Fibroblast of the conjunctiva (primary cell): Measurements from ENCODE around the gene BRPF1.
A peak's percentile ranks its signal among the peaks of the same experiment; 100 is the strongest.

Source experiments
- DNase-seq: peaks from one replicate; pipeline ENCODE4 v3.0.0-alpha.2; 2010; ENCODE audit warnings: low read depth

BRPF1 gene

DNA sequence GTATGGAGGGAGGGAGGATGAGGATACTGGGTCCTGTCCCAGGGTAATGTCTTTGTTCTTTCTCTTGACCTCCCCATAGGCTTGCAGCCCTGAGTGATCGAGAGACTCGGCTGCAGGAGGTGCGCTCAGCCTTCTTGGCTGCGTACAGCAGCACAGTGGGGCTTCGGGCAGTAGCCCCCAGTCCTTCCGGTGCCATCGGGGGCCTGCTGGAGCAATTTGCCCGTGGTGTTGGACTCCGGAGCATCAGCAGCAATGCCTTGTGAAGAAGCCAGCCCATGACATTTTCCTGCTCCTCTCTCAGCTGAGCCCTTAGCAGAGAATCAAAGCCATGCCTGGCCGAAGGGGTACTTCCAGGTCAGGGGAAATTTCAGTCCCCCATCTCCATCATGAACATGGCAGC lies 29.8 kb upstream of the BRPF1 start:
- no peak for DNase-seq

DNA sequence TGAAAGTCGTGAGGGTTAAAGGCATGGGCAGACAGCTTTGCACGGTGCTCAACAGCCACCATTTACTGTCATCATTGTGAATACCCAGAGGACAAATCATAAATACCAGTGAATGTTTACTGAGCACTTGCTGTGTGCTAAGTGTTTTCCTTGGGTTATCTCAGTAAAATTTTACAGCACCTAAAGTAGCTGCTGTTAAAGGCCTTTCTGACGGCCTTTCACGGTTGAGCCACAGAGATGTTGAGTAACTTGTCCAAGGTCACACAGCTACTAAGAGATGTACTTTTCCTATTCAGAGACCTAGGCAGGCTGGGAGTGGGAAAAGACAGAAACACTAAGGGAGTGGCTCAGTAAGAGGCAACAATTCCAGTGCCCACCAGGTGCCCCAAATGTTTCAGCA lies 28.3 kb upstream of the BRPF1 start:
- no peak for DNase-seq

DNA sequence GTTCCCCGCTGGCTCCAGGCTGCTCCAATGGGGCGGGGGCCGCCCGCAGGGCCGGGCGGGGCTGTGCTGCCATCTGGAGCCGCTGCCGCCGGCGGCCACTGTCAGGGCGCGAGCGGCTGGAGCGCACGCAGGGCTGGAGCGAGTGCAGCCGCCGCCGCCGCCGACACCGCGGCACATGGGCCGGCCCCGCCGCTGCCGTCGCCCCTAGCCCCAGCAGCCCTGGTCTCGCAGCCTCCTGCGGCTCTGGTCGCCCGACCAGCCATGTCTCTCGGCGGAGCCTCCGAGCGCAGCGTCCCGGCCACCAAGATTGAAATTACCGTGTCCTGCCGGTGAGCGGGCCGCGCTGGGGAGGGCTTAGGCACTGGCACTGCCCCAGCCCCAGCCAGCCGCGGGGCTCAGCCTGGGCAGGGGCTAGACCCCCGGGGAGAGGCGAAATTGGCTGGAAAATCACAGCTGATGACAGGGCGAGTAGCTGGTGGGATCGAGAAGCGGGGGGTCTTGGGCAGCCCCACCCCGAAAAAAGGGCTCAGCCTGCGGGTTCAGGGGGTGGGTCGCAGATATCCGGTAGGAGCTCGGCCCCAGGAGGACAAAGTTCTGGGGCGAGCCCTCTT lies 27.7 kb upstream of the BRPF1 start, which contains the start of gene CPNE9:
Gene CPNE9, plus strand, starts transcription at position 98 of the 611 bp plus-strand sequence. Its CDS starts 164 bp downstream, at position 262.
- DNase-seq = no peak

DNA sequence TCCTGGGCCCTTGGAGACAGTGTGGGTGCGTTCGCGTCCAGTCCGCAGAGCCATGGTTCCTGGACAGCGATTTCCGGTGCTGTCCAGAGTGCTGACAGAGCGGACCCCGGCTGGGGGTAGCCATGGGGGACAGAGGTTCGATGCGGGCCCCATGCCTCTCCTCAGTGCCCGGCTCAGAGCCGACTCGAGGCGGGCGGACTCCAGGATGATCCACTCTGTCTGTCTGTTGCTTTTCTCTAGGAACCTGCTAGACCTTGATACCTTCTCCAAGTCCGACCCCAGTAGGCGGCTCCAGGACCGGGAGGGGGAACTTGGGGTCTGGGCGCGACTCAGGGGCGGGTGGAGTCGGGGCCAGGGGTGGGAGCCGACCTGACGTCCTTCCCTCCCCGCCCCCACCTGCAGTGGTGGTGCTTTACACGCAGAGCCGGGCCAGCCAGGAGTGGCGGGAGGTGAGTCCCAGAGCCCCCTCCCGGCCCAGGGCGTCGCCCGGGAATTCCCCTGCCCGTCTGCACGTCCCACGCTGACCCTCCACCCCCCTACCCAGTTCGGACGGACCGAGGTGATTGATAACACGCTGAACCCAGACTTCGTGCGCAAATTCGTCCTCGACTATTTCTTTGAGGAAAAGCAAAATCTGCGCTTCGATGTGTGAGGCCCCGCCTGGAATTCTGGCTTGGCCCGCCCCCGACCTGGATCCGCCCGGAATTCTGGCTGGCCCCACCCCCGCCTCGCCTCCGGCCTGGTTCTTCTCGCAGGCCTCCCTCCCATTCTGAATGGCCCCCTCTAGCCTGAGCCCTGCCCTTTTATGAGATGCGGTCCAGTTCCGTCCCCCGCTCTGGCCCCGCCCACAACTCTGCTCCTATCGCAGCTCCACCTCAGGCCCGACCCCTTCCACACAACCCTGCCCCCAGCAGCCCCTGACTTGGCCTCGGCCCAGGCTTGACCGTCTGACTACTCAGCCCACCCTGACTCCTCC lies 26.9 kb upstream of the BRPF1 start:
- DNase-seq = no peak

DNA sequence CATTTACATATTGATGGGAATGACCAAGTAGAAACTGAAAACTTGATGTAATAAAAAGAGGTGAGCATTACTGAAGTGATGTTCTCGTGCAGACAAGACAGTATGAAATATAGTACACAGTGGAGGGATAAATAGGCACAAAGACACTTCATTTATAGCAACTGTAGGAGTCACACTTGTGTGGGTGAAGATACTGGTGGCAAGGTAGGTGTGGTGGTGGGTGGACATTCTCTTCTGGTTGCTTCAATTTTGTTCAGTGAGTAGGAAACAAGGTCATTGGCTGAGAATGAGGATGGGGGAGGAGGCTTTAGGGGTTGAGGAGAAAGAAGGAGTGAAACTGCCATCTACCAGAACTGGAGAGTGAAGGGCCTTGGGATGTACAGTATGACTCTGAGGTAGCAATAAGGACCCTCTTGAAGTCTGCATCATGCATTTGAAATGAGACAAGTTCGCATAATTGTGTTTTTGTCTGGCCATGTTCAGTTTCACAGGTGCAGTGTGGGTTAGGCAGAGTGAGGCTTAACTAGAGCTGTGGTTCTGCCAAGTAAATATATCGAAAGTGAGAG lies 21.3 kb upstream of the BRPF1 start:
- DNase-seq = no peak

DNA sequence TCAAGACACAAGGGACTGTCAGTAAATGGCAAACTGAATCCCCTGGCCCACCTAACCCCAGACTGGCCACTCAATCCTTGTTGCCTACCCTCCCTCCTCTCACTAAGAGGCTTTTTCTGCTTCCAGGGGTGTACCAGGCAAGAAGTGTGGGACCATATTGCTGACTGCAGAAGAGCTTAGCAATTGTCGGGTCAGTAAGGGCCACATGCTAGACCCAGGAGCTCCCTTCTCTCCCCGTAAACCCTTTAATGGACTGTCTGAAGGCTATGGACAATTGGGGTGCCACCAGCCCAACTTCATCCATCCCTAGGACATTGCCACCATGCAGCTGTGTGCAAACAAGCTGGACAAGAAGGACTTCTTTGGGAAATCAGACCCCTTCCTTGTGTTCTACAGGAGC lies 19.1 kb upstream of the BRPF1 start:
- no peak for DNase-seq

DNA sequence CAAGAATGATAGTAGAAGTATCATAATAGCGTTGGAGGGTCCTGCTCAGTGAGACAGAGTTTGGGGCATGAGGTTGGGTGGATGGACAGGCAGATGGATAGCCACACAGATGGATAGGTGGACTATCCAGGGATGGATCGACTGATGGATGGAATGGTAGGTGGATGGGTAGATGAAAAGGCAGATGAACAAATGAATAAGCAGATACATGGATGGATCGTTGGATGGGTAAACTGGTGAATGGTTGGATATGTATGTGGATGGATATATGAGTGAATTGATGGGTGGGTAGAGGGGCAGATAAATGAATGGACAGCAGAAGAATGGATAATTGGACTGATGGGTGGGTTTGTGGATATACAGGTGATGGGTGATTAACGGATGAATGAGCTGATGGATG lies 18.4 kb upstream of the BRPF1 start:
- DNase-seq = no peak

DNA sequence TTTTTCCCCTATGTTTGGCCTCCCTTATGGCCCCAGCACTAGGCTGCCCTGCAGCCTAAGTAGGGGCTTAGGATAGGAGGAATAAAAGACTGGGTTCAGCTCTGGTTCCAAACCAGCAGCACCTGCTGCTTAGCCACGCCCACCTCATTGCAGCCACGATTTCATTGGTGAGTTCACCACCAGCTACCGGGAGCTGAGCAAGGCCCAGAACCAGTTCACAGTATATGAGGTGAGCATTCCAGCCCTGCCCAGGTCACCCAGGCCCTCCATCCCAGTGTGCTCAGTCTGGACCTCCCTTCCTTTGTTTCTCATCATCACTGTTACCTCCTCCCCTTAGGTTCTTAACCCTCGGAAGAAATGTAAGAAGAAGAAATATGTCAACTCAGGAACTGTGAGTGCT lies 16.4 kb upstream of the BRPF1 start:
- no peak for DNase-seq

DNA sequence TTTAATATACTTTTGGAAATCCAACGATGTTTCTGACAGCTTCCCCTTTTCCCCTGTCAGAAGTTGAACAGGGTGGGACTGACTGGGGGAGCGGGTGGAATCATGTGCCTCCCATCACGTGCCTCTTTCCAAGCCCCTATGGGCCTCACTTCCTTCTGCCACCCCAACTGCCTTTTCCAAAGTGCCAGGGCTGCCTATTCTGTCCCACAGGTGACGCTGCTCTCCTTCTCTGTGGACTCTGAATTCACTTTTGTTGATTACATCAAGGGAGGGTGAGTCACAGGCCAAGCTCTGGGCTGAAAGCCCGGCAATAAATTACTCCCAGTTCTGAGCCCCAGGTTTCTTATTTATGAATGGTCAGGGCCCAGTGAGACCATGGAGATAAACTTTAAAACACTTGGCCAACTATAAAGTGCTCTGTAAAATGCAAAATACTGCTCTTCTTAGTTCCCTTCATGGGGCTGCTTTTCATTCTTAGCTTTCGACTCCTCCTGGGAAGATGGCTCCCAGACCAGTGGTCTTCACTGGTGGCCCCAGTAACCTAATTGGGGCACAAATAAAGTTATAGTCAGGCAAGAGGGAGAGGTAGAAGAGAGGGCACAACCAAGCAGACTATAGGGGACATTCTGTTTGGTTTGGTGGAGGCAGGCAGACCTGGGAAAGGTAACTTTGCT lies 15.6 kb upstream of the BRPF1 start:
- peak; percentile 87 for DNase-seq

DNA sequence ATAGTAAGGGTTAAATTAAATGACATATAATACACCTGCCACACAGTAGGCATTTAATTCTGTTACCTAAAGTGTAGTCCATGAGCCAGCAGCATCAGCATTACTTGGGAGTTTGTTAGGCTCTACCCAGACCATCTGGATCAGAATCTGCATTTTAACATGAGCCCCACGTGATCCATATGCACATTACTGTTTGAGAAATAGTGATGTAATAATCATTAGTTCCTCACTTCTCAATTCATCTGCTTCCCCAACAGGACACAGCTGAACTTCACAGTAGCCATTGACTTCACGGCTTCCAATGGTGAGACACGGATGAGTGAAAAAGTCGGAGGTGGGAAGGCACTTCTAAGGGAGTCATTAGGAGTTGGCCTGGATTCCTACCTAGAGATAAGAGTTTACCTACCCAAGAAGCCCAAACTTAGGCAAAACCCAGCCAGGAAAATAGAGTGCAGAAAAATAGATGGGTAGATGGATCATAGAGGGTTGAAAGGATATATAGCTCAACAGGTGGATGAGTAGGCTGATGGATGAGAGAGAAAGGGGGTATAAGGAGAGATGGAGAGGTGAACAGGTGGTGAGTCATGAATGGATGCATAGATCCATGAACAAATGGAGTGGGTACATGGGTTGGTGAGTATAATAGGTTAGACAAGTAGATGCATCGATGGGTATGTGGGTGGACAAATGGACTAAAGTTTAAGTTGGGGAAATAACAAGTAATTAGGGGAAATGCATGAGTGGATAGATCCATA lies 14.6 kb upstream of the BRPF1 start:
- DNase-seq = no peak

DNA sequence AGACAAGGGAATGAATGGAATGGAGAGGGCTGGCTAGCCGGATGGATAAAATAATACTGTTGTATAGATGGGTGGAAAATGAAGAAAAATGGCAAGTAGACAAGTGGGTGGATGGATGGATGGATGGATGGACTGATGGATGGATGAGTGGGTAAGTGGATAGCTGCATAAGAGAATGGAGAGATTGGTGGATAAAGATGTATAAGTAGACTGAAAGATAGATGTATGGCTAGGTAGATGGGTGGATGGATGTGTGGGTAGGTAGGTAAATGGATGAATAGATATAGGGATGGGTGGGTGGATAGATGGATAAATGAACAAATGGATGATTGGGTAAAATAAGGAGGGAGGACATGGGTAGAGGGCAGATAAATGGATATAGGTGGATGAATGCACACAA lies 14.0 kb upstream of the BRPF1 start:
- DNase-seq = no peak

DNA sequence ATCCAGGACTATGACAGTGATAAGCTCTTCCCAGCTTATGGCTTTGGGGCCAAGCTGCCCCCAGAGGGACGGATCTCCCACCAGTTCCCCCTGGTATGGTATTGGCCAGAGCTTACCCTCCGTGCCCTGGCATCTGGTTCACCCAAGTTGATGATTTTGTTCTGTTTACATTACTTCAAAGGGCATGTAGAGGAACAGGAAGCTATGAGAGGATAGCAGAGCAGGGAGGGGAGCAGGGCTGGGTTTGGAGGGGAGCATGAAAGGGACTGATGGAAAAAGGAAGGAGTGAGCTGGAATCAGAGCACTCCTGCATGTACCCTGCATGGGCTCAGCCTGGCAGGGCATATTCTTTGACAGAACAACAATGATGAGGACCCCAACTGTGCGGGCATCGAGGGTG lies 13.4 kb upstream of the BRPF1 start:
- no peak for DNase-seq

DNA sequence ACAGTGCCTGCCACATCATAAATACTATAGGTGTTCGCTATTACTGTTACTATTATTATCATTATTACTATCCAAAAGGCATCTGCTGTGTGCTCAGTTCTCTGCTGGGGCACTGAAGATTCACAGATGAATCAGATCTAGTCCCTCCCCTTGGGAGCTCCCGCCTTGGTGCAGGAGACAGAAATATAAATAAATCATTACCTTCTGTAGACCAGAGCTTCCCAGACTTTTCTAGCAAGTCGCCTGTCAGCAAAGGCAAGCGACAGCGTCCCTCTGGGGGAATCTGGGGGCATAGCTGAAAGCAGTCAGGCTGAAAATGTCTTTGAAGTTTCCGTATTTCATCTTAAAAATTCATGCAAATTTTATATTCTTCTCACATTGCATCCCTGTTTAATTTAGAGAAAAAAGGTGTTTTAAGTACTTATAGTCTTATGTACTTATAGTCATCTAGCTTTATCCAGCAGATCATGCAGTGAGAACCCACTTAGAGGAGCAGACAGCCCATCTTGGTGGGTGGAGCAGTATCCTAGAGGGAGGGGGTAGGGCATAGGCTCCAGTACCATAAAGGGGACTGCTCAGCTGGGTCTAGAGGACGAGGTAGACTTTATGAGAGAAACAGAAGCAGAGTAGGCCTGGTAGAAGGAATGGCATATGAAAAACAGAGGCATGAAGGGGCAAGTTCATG lies 10.4 kb upstream of the BRPF1 start:
- DNase-seq = no peak

DNA sequence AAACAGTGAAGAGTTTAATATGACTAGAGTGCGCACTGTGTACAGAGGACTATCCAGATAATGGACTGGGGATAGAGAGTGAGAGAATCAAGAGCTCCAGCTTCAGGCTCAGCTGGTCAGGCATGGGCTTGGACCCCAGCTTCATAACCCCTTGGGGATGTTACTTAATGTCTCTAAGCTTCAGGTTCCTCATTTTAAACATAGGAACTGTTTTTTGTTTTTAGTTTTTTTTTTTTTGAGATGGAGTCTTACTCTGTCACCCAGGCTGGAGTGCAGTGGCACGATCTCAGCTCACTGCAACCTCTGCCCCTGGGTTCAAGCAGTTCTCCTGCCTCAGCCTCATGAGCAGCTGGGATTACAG lies 9.9 kb upstream of the BRPF1 start:
- DNase-seq = no peak

DNA sequence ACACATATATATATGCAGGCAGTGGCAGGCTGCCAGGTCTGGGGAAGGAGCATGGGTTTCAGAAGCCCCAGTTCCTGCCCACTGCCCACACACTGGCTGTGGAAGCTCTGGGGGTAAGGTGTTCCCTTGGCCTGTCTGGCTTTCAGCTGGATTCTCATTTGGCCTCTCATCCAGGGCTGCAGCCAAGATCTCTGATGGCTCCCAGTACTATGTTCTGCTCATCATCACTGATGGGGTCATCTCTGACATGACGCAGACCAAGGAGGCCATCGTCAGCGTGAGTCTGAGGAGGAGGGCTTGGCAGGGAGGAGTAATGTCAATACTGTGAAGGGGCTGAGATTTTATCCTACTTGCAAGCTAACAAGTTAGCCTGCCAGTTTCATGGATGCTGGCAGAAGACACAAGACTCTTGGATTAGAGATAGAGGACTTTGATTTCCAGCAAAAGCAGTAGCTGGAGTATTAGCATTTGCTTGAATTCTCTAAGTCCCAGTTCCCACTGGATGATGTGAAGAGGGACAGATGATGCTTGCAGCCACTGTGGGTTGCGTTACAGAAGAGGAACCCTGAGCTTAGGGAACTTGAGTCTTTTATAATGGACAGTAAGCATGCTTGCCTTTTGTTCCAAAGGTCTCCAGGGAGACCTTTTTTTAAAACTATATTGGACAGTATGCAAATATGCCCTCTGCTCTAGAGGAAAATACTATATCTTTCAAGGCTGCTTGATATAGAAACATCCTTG lies 5.6 kb upstream of the BRPF1 start:
- DNase-seq = no peak

DNA sequence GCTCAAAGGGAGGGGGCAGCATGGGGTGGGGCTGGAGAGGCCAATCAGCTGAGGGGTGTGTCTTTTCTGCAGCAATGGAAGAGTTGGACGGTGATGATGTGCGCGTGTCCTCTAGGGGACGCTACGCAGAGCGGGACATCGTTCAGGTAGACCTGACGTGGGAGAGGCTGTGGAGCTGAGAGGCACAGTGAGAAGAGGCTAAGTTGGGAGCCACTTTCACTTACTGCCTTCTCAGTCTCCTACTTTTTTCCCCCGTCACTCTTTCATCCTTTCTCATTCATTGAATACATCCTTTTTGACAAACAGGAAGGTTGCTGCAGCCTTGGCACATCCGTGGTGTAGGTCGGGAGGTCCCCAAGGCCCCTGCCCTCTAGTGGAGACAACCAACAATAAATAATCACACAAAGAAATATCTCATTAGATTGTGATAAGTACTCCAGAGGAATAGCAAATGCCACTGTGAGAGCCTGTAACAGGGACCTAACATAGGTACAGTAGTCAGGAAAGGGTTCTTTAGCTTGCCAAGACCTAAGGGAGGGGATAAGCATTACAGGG lies 4.4 kb upstream of the BRPF1 start:
- DNase-seq = no peak

DNA sequence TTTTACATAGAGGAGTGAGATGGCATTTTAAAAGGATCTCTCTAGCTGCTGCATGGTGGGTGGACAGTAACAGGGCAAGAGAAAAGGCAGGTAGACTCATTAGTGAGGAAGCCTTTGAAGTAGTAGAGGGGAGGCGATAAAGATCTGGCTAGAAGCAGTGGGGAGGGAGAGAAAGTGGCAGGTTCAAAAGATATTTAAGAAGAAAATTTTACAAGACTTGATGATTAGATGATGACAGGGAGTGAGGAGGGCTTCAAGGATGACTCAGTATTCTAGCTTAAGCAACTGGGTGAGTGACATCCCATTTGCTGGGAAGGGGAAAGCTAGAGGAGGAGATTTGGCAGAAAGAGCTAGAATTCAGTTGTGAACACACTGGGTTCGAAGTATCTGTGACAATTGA lies 3.8 kb upstream of the BRPF1 start:
- DNase-seq = no peak

DNA sequence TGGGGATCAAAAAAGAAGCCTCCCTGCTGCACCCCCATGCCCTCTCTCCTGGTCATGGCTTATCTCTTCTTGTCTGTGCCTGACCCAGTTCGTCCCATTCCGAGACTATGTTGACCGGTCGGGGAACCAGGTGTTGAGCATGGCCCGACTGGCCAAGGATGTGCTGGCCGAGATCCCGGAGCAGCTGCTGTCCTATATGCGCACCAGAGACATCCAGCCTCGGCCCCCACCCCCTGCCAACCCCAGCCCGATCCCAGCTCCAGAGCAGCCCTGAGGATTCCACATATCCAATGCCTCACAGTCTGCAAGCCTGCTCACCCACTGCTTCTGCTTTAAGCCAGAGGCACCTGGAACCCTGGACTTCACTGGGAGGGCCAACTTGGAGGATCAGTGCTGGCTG lies 2.1 kb upstream of the BRPF1 start:
- no peak for DNase-seq

DNA sequence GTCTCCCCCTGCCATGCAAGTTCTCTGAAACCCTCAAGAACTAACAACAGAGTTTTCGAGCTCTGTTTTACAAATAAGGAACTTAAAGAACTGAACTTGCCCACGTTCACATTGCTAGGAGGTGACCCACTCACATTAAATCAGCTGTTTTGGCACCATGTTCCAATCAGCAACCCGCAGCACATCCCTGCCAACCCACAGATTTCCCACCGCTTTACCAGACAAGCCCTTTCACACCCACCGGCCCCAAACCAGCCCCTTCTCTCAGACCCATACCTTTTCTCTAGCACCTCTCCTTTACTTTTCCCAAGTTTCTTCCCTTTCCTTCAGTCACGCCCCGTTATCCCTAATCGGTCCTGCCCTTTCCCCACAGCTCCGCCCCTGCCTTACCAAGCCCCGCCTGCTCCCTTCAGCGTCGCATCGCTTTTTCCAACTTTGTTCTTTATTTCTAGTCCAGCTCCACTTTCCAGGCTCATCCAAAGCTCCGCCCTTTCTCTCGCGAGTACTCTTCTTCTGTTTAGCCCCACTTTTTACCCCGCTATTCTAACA lies 804 bp upstream of the BRPF1 start:
- no peak for DNase-seq
